ENCODE measurements around the gene MAST4.

Gene MAST4

GRCh38 chr5:67149951-67150523 lies 553.8 kb downstream of the MAST4 start:
- H3K4me1 ChIP-seq (ENCODE audit: control insufficient read depth, insufficient read depth, low read length): no peaks in the 10 kb centered on the region
- peaks cover 35 to 41% of the 10 kb centered on the region in 2 donors for H3K36me3 ChIP-seq (ENCODE audit: control insufficient read depth in 2 of 2, insufficient read depth in 2 of 2, low read length in 2 of 2)
- peak overlapping the region in 1 of 2 donors; percentile 41 for H3K4me3 ChIP-seq (ENCODE audit: low read length in 2 of 2)
- H3K9me3 ChIP-seq (ENCODE audit: control insufficient read depth in 2 of 2, low read length in 2 of 2): no peaks in the 10 kb centered on the region
- no peaks in the 10 kb centered on the region for H3K27me3 ChIP-seq (ENCODE audit: control insufficient read depth in 1 of 2, insufficient read depth in 2 of 2, low read length in 2 of 2)
- no peak overlapping the region for H3K27ac ChIP-seq (ENCODE audit: low read length)
- H3K9ac ChIP-seq (ENCODE audit: low read length in 2 of 2): no peak overlapping the region

- H3K4me1 ChIP-seq (ENCODE audit: control insufficient read depth, insufficient read depth, low read length): no peaks in the 10 kb centered on the region
- H3K27me3 ChIP-seq (ENCODE audit: control insufficient read depth in 1 of 2, insufficient read depth in 2 of 2, low read length in 2 of 2): no peaks in the 10 kb centered on the region
- no peak overlapping the region for H3K9ac ChIP-seq (ENCODE audit: low read length in 2 of 2)
- peaks cover 28 to 30% of the 10 kb centered on the region in 2 donors for H3K36me3 ChIP-seq (ENCODE audit: control insufficient read depth in 2 of 2, insufficient read depth in 2 of 2, low read length in 2 of 2)
- H3K9me3 ChIP-seq (ENCODE audit: control insufficient read depth in 2 of 2, low read length in 2 of 2): no peaks in the 10 kb centered on the region
- no peak overlapping the region for H3K4me3 ChIP-seq (ENCODE audit: low read length in 2 of 2)
- H3K27ac ChIP-seq (ENCODE audit: low read length): no peak overlapping the region
Observed at GRCh38 chr5:67152400-67152799, 556.2 kb downstream of the MAST4 start.

- H3K9me3 ChIP-seq (ENCODE audit: control insufficient read depth in 2 of 2, low read length in 2 of 2): no peaks in the 10 kb centered on the region
- H3K9ac ChIP-seq (ENCODE audit: low read length in 2 of 2): no peak overlapping the region
- H3K36me3 ChIP-seq (ENCODE audit: control insufficient read depth in 2 of 2, insufficient read depth in 2 of 2, low read length in 2 of 2): peaks cover 28% of the 10 kb centered on the region in 2 donors
- H3K4me3 ChIP-seq (ENCODE audit: low read length in 2 of 2): no peak overlapping the region
- no peaks in the 10 kb centered on the region for H3K27me3 ChIP-seq (ENCODE audit: control insufficient read depth in 1 of 2, insufficient read depth in 2 of 2, low read length in 2 of 2)
- H3K4me1 ChIP-seq (ENCODE audit: control insufficient read depth, insufficient read depth, low read length): no peaks in the 10 kb centered on the region
- no peak overlapping the region for H3K27ac ChIP-seq (ENCODE audit: low read length)
Observed at GRCh38 chr5:67153292-67153691, 557.1 kb downstream of the MAST4 start.

GRCh38 chr5:67154556-67155206 lies 558.5 kb downstream of the MAST4 start:
- H3K9ac ChIP-seq (ENCODE audit: low read length in 2 of 2): no peak overlapping the region
- H3K9me3 ChIP-seq (ENCODE audit: control insufficient read depth in 2 of 2, low read length in 2 of 2): no peaks in the 10 kb centered on the region
- no peaks in the 10 kb centered on the region for H3K27me3 ChIP-seq (ENCODE audit: control insufficient read depth in 1 of 2, insufficient read depth in 2 of 2, low read length in 2 of 2)
- H3K4me3 ChIP-seq (ENCODE audit: low read length in 2 of 2): no peak overlapping the region
- H3K36me3 ChIP-seq (ENCODE audit: control insufficient read depth in 2 of 2, insufficient read depth in 2 of 2, low read length in 2 of 2): peaks cover 24 to 28% of the 10 kb centered on the region in 2 donors
- no peaks in the 10 kb centered on the region for H3K4me1 ChIP-seq (ENCODE audit: control insufficient read depth, insufficient read depth, low read length)
- no peak overlapping the region for H3K27ac ChIP-seq (ENCODE audit: low read length)

- H3K9ac ChIP-seq (ENCODE audit: low read length in 2 of 2): no peak overlapping the region
- H3K27ac ChIP-seq (ENCODE audit: low read length): no peak overlapping the region
- H3K27me3 ChIP-seq (ENCODE audit: control insufficient read depth in 1 of 2, insufficient read depth in 2 of 2, low read length in 2 of 2): no peaks in the 10 kb centered on the region
- no peak overlapping the region for H3K4me3 ChIP-seq (ENCODE audit: low read length in 2 of 2)
- H3K4me1 ChIP-seq (ENCODE audit: control insufficient read depth, insufficient read depth, low read length): no peaks in the 10 kb centered on the region
- H3K9me3 ChIP-seq (ENCODE audit: control insufficient read depth in 2 of 2, low read length in 2 of 2): no peaks in the 10 kb centered on the region
- peaks cover 15 to 19% of the 10 kb centered on the region in 2 donors for H3K36me3 ChIP-seq (ENCODE audit: control insufficient read depth in 2 of 2, insufficient read depth in 2 of 2, low read length in 2 of 2)
Observed at GRCh38 chr5:67156976-67157583, 560.9 kb downstream of the MAST4 start.

- H3K27ac ChIP-seq (ENCODE audit: low read length): no peak overlapping the region
- H3K27me3 ChIP-seq (ENCODE audit: control insufficient read depth in 1 of 2, insufficient read depth in 2 of 2, low read length in 2 of 2): no peaks in the 10 kb centered on the region
- no peak overlapping the region for H3K9ac ChIP-seq (ENCODE audit: low read length in 2 of 2)
- no peak overlapping the region for H3K4me3 ChIP-seq (ENCODE audit: low read length in 2 of 2)
- H3K4me1 ChIP-seq (ENCODE audit: control insufficient read depth, insufficient read depth, low read length): no peaks in the 10 kb centered on the region
- no peaks in the 10 kb centered on the region for H3K9me3 ChIP-seq (ENCODE audit: control insufficient read depth in 2 of 2, low read length in 2 of 2)
- peaks cover 24% of the 10 kb centered on the region in 2 donors for H3K36me3 ChIP-seq (ENCODE audit: control insufficient read depth in 2 of 2, insufficient read depth in 2 of 2, low read length in 2 of 2)
Observed at GRCh38 chr5:67160272-67160671, 564.1 kb downstream of the MAST4 start.

GRCh38 chr5:67160985-67161384 lies 564.8 kb downstream of the MAST4 start:
- Histone ChIP-seq H3K36me3 (ENCODE audit: control insufficient read depth in 2 of 2, insufficient read depth in 2 of 2, low read length in 2 of 2) (peaks cover 23 to 24% of the 10 kb centered on the region in 2 donors), H3K27ac (ENCODE audit: low read length) (no peak overlapping the region), H3K4me3 (ENCODE audit: low read length in 2 of 2) (no peak overlapping the region), H3K9ac (ENCODE audit: low read length in 2 of 2) (no peak overlapping the region), H3K9me3 (ENCODE audit: control insufficient read depth in 2 of 2, low read length in 2 of 2) (no peaks in the 10 kb centered on the region), H3K4me1 (ENCODE audit: control insufficient read depth, insufficient read depth, low read length) (peaks cover 4% of the 10 kb centered on the region), H3K27me3 (ENCODE audit: control insufficient read depth in 1 of 2, insufficient read depth in 2 of 2, low read length in 2 of 2) (no peaks in the 10 kb centered on the region)

GRCh38 chr5:67161767-67162166 lies 565.6 kb downstream of the MAST4 start:
- H3K36me3 ChIP-seq (ENCODE audit: control insufficient read depth in 2 of 2, insufficient read depth in 2 of 2, low read length in 2 of 2): peaks cover 21 to 24% of the 10 kb centered on the region in 2 donors
- H3K9me3 ChIP-seq (ENCODE audit: control insufficient read depth in 2 of 2, low read length in 2 of 2): no peaks in the 10 kb centered on the region
- H3K4me1 ChIP-seq (ENCODE audit: control insufficient read depth, insufficient read depth, low read length): peaks cover 12% of the 10 kb centered on the region
- no peak overlapping the region for H3K9ac ChIP-seq (ENCODE audit: low read length in 2 of 2)
- H3K27me3 ChIP-seq (ENCODE audit: control insufficient read depth in 1 of 2, insufficient read depth in 2 of 2, low read length in 2 of 2): no peaks in the 10 kb centered on the region
- no peak overlapping the region for H3K27ac ChIP-seq (ENCODE audit: low read length)
- H3K4me3 ChIP-seq (ENCODE audit: low read length in 2 of 2): no peak overlapping the region

GRCh38 chr5:67163231-67163756 lies 567.1 kb downstream of the MAST4 start:
- H3K4me3 ChIP-seq (ENCODE audit: low read length in 2 of 2): no peak overlapping the region
- H3K9me3 ChIP-seq (ENCODE audit: control insufficient read depth in 2 of 2, low read length in 2 of 2): no peaks in the 10 kb centered on the region
- no peak overlapping the region for H3K9ac ChIP-seq (ENCODE audit: low read length in 2 of 2)
- H3K27me3 ChIP-seq (ENCODE audit: control insufficient read depth in 1 of 2, insufficient read depth in 2 of 2, low read length in 2 of 2): no peaks in the 10 kb centered on the region
- H3K36me3 ChIP-seq (ENCODE audit: control insufficient read depth in 2 of 2, insufficient read depth in 2 of 2, low read length in 2 of 2): peaks cover 24 to 25% of the 10 kb centered on the region in 2 donors
- peaks cover 12% of the 10 kb centered on the region for H3K4me1 ChIP-seq (ENCODE audit: control insufficient read depth, insufficient read depth, low read length)
- H3K27ac ChIP-seq (ENCODE audit: low read length): no peak overlapping the region

GRCh38 chr5:67163863-67164595 lies 567.8 kb downstream of the MAST4 start:
- Histone ChIP-seq H3K4me3 (ENCODE audit: low read length in 2 of 2) (no peak overlapping the region), H3K9me3 (ENCODE audit: control insufficient read depth in 2 of 2, low read length in 2 of 2) (no peaks in the 10 kb centered on the region), H3K4me1 (ENCODE audit: control insufficient read depth, insufficient read depth, low read length) (peaks cover 12% of the 10 kb centered on the region), H3K27me3 (ENCODE audit: control insufficient read depth in 1 of 2, insufficient read depth in 2 of 2, low read length in 2 of 2) (no peaks in the 10 kb centered on the region), H3K9ac (ENCODE audit: low read length in 2 of 2) (no peak overlapping the region), H3K27ac (ENCODE audit: low read length) (no peak overlapping the region), H3K36me3 (ENCODE audit: control insufficient read depth in 2 of 2, insufficient read depth in 2 of 2, low read length in 2 of 2) (peaks cover 24 to 25% of the 10 kb centered on the region in 2 donors)

Data from stomach smooth muscle (tissue), 2 donors.